ENCODE results near the gene CCDC178.
A peak's percentile ranks its signal among the peaks of the same experiment; 100 is the strongest.
"Not testable (repeated sequence)": the region's sequence is repeated elsewhere in the genome, so short reads cannot be mapped to it uniquely, and the experiment has no call there.

CCDC178 gene

GRCh38 chr18:32952318-32952717 is 488.2 kb downstream of the CCDC178 start:
- not testable (repeated sequence) for H3K4me3 ChIP-seq (ENCODE audit: low read length); DNase-seq (ENCODE audit: low read depth, low spot score)

DNA sequence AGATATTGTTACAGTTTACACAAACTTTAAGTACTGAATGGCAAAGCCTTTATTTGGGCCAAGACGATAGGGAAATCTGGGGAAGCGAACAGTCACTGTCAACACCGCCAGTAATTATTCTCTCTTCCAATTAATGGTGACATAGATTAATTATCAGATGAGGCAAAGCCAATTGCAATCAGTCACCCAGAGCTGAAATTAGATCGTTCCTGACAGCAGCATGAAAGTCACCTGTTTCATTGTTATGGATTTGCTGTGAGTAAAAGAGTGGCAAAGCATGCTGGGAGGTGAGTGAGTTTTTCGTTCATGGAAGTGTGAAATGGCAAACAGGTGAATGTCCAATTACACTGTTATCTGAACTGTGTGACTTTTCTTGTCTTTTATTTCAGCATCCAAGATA is 502.9 kb downstream of the CCDC178 start:
- H3K4me3 ChIP-seq (ENCODE audit: low read length), result no peak overlapping the region
- DNase-seq (ENCODE audit: low read depth, low spot score), result no peak

DNA sequence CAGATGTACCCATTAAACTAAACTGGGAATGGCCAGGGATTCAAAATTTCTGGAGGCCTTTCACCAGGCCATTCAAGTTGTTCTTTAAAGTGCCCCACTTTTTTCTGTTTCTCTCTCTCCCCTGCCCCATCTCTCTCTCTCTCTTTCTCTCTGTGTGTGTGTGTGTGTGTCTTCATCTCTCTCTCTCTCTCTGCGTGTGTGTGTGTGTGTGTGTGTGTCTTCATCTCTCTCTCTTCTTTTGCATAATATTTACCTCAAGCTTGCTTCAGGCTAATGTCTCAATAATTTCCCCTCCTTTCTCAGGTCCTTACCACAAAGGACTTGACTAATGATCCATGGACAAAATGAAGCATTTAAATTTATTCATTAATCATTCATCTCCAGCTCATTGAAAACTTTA is 503.5 kb downstream of the CCDC178 start:
- no peak overlapping the region for H3K4me3 ChIP-seq (ENCODE audit: low read length)
- DNase-seq (ENCODE audit: low read depth, low spot score), result no peak

GRCh38 chr18:32934201-32934600 is 506.3 kb downstream of the CCDC178 start:
- no peak for DNase-seq (ENCODE audit: low read depth, low spot score)
- no peak overlapping the region for H3K4me3 ChIP-seq (ENCODE audit: low read length)

DNA sequence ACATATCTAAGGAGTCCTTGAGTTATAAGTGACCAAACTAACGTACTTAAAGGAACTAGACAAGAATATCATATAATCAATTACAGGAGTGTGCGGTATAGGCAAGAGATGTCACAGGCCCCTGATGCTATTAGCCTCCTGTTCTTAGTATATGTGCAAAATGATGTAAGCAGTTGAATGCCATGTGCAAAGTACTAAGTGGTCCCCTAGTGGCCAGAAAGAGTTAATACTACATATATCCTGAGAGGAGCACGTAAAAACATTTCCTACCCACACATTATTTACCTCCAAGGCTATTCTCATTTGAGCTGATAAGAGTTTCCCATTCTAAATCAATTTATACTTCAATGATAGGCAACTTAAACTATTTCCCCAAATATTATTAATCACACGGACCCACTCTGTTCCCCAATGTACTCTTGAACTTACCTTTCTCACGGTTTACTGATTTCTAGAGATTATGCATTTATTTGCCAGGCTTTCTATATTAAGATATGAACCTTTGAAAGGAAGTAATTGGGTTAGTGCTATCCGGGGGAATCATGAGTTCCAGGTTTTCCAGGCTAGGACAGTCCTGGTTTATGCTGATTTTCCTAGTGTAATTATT is 509.7 kb downstream of the CCDC178 start:
- DNase-seq (ENCODE audit: low read depth, low spot score), result peak; percentile 35
- no peak overlapping the region for H3K4me3 ChIP-seq (ENCODE audit: low read length)

- no peak overlapping the region for H3K4me3 ChIP-seq (ENCODE audit: low read length)
- DNase-seq (ENCODE audit: low read depth, low spot score), result no peak
These were observed 511.3 kb downstream of the CCDC178 start for GRCh38 chr18:32929213-32929612.

DNA sequence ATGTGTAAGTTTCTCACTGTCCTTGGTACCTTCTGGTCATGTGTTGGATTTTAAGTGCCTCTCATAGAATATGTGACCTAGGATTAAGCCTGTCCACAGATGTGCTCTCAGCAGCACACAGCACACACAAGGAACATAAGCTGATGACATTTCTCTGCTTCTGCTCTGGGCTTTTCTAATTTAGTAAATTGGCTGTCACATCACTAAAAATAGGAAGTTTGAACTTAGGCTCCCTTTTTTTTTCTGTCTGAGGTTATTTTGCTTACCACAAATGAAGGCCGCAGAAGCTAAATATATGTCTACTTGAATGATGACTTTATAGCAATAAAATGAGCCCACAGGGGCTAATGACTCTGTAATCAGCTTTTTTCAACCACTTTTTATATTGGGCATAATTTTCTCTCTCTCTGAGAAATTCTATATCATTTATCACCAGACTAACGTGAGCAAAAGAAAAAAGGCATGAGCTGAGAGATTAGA is 517.5 kb downstream of the CCDC178 start:
- no peak overlapping the region for H3K4me3 ChIP-seq (ENCODE audit: low read length)
- no peak for DNase-seq (ENCODE audit: low read depth, low spot score)

DNA sequence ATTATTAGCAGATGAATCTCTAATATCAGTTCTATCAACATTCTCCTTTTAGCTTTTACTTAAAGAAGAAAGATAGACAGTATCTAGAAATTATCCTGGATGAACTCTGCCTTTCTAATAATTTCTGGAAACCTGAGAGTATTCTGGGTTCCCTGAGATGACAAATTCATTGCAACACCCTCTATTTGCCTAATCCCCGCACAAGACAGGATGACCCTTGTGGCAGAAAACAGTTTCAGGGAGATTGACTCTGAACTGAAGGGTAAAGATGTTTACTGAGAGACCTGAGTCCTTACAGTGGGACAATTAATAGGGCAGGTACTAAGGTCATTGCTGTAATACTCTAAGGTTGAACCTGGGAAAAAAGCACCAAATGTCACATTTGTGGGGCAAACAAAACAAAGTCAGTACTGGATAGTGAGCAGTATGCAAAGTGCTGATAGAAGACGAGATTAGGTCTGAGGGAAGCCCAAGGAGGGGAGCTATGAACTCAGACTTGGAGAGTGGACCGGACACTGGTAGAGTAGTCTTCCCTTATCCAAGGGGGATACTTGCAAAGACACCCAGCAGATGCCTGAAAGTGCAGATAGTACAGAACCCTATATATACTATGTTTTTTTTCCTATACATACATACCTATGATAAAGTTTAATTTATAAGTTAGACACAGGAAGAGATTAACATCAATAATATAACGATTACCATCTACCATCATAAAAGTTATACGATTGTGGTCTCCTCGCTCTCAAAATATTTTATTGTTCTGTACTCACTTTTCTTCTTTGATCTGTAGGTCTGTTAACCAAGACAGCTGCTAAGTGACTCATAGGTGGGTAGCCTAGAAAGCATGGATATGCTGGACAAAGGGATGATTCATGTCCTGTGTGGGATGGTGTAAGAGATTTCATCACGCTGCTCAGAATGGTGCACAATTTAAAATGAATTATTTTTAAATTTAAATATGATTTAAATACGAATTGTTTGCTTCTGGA is 519.4 kb downstream of the CCDC178 start:
- no peak for DNase-seq (ENCODE audit: low read depth, low spot score)
- no peak overlapping the region for H3K4me3 ChIP-seq (ENCODE audit: low read length)

DNA sequence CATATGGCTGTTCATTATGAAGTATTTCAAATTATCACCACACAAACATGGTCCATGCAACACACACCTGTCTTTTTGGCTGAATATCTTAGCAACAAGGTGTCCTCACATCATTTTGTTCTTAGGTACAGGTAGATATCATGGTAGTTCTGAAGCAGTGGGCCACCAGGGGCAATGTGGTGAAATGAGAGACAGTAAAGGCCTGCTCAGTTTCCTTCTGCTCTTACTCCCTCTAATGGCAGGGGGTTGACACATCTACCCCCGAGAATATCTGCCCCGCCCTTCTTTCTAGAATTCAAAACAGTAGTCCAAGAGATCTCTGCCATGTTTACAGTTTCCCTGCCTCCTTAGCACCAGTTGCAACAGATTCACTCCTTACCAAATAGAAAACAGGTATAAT is 520.7 kb downstream of the CCDC178 start:
- peak; percentile 60 for DNase-seq (ENCODE audit: low read depth, low spot score)
- H3K4me3 ChIP-seq (ENCODE audit: low read length), result no peak overlapping the region

GRCh38 chr18:32918692-32919250 is 521.8 kb downstream of the CCDC178 start:
- DNase-seq (ENCODE audit: low read depth, low spot score), result no peak
- no peak overlapping the region for H3K4me3 ChIP-seq (ENCODE audit: low read length)

GRCh38 chr18:32915516-32915915 is 525.0 kb downstream of the CCDC178 start:
- no peak for DNase-seq (ENCODE audit: low read depth, low spot score)
- no peak overlapping the region for H3K4me3 ChIP-seq (ENCODE audit: low read length)

GRCh38 chr18:32911660-32912284 is 528.7 kb downstream of the CCDC178 start:
- no peak for DNase-seq (ENCODE audit: low read depth, low spot score)
- no peak overlapping the region for H3K4me3 ChIP-seq (ENCODE audit: low read length)

GRCh38 chr18:32910694-32911296 is 529.7 kb downstream of the CCDC178 start:
- no peak for DNase-seq (ENCODE audit: low read depth, low spot score)
- H3K4me3 ChIP-seq (ENCODE audit: low read length), result no peak overlapping the region

- H3K4me3 ChIP-seq (ENCODE audit: low read length), result no peak overlapping the region
- no peak for DNase-seq (ENCODE audit: low read depth, low spot score)
These were observed 530.5 kb downstream of the CCDC178 start for GRCh38 chr18:32909798-32910561.

DNA sequence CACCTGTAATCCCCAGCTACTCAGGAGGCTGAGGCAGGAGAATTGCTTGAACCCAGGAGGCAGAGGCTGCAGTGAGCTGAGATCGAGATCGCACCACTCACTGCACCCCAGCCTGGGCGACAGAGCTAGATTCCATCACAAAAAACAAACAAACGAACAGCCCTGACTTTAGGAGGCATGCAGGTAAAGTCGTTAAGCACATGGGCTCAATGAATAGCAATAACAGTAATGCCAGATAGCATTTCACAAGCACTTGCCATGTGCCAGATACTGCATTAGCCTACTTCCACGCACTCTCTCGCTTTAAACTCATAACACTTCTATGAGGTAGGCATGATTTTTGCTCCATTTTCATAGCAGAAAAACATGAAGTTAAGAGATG is 532.1 kb downstream of the CCDC178 start:
- H3K4me3 ChIP-seq (ENCODE audit: low read length), result no peak overlapping the region

DNA sequence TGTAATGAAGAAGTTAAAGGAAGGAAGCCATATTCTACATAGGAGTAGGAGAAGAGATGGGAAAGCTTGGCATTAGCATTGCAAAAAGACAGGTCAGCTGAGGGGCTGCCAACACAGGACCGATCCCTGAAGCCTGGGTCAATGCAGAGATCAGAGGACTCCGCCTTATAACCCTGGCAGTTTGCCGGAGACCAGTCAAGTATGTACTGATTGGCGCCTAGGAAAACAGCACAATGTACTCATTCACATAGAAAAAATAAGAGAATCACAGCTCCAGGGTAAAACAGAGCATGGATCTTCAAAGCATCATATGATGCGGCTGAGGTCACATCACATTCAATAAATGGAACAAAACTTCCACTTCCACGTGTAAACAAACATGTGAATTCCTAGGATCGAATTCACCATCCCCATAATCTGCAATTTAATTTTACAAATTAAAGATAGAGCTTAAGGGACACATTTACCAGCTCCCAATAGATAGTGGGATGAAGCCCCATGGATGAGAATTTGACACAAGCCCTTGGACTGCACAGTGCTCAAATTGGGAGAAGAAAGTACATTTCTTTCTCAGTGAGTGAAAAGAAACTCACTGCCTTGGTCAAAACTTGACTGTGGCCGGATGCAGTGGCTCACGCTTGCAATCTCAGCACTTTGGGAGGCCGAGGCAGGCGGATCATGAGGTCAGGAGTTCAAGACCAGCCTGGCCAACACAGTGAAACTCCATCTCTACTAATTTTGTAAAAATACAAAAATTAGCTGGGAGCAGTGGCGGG is 532.7 kb downstream of the CCDC178 start:
- DNase-seq (ENCODE audit: low read depth, low spot score), result no peak
- no peak overlapping the region for H3K4me3 ChIP-seq (ENCODE audit: low read length)

More for the DNA sequence above, 532.1 kb downstream of the CCDC178 start:
- no peak for DNase-seq (ENCODE audit: low read depth, low spot score)

DNA sequence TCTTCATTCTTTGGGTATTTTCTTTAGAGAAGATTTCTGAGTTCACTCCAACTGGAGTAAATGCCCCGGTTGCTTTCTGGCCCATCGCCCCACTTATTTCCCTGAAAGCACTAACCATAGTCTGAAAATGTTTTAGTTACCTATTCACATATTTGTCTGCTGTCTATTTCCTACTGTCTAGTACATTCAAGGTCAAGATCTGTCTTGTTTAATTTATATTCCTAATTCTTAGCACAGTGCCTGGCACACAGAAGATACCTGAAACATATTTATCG is 533.3 kb downstream of the CCDC178 start:
- no peak overlapping the region for H3K4me3 ChIP-seq (ENCODE audit: low read length)
- no peak for DNase-seq (ENCODE audit: low read depth, low spot score)
